Ishikawa (cell line): Measurements from ENCODE around the gene TAF9B.

Experiments used
- CEBPB ChIP-seq: IDR thresholded peaks from 2 replicates; pipeline ENCODE4 v1.6.1; 2012
- CREB1 ChIP-seq: IDR thresholded peaks from 2 replicates; pipeline ENCODE4 v1.6.1; 2012; ENCODE audit warnings: low read depth
- EGR1 ChIP-seq: IDR thresholded peaks from 2 replicates; pipeline ENCODE4 v1.6.1; 2012
- EP300 ChIP-seq: IDR thresholded peaks from 2 replicates; pipeline ENCODE4 v1.6.1; 2012; ENCODE audit warnings: borderline replicate concordance
- FOXM1 ChIP-seq: IDR thresholded peaks from 2 replicates; pipeline ENCODE4 v1.6.1; 2012; ENCODE audit warnings: low read depth, borderline replicate concordance
- MAX ChIP-seq: IDR thresholded peaks from 2 replicates; pipeline ENCODE4 v1.6.1; 2012
- NFIC ChIP-seq: IDR thresholded peaks from 2 replicates; pipeline ENCODE4 v1.6.1; 2012
- RAD21 ChIP-seq: IDR thresholded peaks from 2 replicates; pipeline ENCODE4 v1.6.1; 2012; ENCODE audit warnings: low read depth
- REST ChIP-seq: IDR thresholded peaks from 2 replicates; pipeline ENCODE4 v1.6.1; 2012; ENCODE audit warnings: low read depth, mild to moderate bottlenecking
- TAF1 ChIP-seq: IDR thresholded peaks from 2 replicates; pipeline ENCODE4 v1.6.1; 2012; ENCODE audit warnings: low read depth, mild to moderate bottlenecking
- TCF12 ChIP-seq: IDR thresholded peaks from 2 replicates; pipeline ENCODE4 v1.6.1; 2012; ENCODE audit warnings: low read depth
- TEAD4 ChIP-seq: IDR thresholded peaks from 2 replicates; pipeline ENCODE4 v1.6.1; 2012
- USF1 ChIP-seq: IDR thresholded peaks from 2 replicates; pipeline ENCODE4 v1.6.1; 2012
- YY1 ChIP-seq: IDR thresholded peaks from 2 replicates; pipeline ENCODE4 v1.6.1; 2012; ENCODE audit warnings: low read depth
- ZBTB7A ChIP-seq: IDR thresholded peaks from 2 replicates; pipeline ENCODE4 v1.6.1; 2012; ENCODE audit warnings: low read depth

Gene TAF9B

GRCh38 chrX:78118628-78119027 lies 20.8 kb downstream of the TAF9B start:
- TF ChIP-seq MAX, result no peak
- no peak for TF ChIP-seq CREB1
- no peak for TF ChIP-seq EP300
- no peak for TF ChIP-seq YY1
- no peak for TF ChIP-seq NFIC
- no peak for TF ChIP-seq TCF12
- TF ChIP-seq CEBPB, result no peak
- no peak for TF ChIP-seq EGR1
- TF ChIP-seq TAF1, result no peak
- no peak for TF ChIP-seq ZBTB7A
- TF ChIP-seq FOXM1, result no peak
- no peak for TF ChIP-seq RAD21
- no peak for TF ChIP-seq TEAD4
- no peak for TF ChIP-seq USF1
- no peak for TF ChIP-seq REST

- TF ChIP-seq TAF1 (no peak), CREB1 (no peak), FOXM1 (no peak), CEBPB (no peak), YY1 (no peak), RAD21 (no peak), ZBTB7A (no peak), EGR1 (no peak), USF1 (no peak), TCF12 (no peak), EP300 (no peak), REST (no peak), TEAD4 (no peak)
Observed at GRCh38 chrX:78116766-78117165, 22.7 kb downstream of the TAF9B start.

- TF ChIP-seq ZBTB7A (no peak), REST (no peak), CEBPB (no peak), RAD21 (no peak), YY1 (no peak), EGR1 (no peak), USF1 (no peak), EP300 (no peak), NFIC (no peak), TEAD4 (no peak)
Observed at GRCh38 chrX:78116365-78116764, 23.1 kb downstream of the TAF9B start.

GRCh38 chrX:78111140-78111931 lies 28.1 kb downstream of the TAF9B start:
- TF ChIP-seq YY1, result no peak
- TF ChIP-seq EP300, result no peak
- TF ChIP-seq TAF1, result no peak

- TF ChIP-seq CREB1 (no peak), TAF1 (no peak), CEBPB (no peak), TEAD4 (no peak), ZBTB7A (no peak), TCF12 (no peak), EGR1 (no peak), YY1 (no peak), NFIC (no peak), USF1 (no peak), FOXM1 (no peak), RAD21 (no peak), MAX (no peak), REST (no peak), EP300 (no peak)
Observed at GRCh38 chrX:78109458-78109857, 30.0 kb downstream of the TAF9B start.
